ENCODE results near the gene TRIM54.
A peak's percentile ranks its signal among the peaks of the same experiment; 100 is the strongest.
"Not testable (repeated sequence)": the region's sequence is repeated elsewhere in the genome, so short reads cannot be mapped to it uniquely, and the experiment has no call there.

TRIM54 gene

GRCh38 chr2:27316655-27317412 is 34.6 kb downstream of the TRIM54 start:
- DNase-seq, result no peak

- DNase-seq, result not testable (repeated sequence)
Observed at GRCh38 chr2:27319839-27320238, 37.6 kb downstream of the TRIM54 start.

DNA sequence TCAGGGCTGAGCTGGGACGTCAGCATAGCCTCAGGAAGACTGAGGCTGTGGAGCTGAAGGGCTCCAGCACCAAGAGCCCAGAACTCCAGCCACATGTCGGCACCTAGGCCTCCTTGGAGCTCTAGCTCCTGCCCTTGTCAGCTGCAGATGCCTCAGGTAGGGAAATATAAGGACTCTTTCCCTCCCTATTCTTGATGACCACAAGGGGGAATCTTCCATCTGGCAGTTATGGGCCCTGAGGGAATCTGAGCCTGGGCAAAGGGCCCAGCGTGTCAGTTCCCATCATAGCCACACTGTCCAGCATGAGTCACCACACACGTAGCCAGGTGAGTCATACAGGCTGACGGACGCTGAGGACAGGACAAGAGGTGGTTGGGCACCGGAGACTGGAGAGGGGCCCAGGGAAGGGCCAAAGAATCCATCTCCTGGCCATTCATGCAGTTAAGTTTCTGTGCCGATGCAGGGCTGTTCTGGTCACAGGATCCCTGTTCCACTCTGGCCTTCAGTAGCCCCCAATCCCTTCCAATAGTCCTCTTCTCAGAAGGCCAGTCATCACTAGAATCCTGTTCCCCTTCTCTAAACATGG is 38.8 kb downstream of the TRIM54 start:
- DNase-seq, result no peak

GRCh38 chr2:27322301-27322765 is 40.1 kb downstream of the TRIM54 start:
- DNase-seq, result peak; percentile 63

DNA sequence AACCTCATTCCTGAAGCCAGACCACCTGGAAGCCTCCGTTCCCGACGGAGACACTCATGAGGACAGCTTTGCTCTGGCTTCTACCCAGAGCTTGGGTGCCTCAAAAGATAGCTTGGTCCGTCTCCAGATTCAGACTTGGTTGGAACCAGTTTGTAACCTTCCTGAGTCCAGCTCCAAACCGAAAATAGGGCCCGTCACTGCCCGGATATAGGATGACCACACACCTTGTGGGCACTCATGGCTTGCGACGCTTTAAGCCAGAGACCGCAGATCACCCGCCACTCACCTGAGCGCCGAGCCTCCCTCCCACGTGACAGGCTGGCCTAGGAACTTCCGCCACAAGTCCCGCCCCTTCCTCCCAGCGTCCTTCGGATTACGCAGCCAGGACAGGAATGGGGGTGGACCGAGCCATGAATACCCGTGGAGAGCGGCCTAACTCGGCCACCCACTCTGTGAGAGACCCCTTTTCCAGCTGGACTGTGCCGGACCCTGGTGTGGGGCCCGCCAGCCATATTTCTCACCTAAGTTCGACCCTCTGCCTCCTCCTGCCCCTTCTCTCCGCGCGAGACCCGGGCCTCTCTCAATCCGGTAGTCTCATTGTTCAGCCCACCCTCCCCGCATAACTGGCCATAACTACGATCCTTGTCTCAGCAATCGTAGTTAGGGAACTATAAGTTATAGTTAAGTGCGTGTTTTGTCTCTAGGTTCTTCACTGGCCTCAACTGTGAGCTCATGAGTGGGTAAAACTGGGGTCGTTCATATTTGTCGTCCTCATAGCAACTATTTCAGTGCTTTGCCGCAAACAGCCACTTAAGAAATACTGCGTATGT is 40.8 kb downstream of the TRIM54 start, which contains the start of gene MPV17:
MPV17 (minus strand) TSS at position 332 of the 830 bp plus-strand sequence. CDS start 580 bp downstream, outside the sequence.
- peak; percentile 91 for DNase-seq

- no peak for DNase-seq
Observed at GRCh38 chr2:27323596-27324285, 41.5 kb downstream of the TRIM54 start.

DNA sequence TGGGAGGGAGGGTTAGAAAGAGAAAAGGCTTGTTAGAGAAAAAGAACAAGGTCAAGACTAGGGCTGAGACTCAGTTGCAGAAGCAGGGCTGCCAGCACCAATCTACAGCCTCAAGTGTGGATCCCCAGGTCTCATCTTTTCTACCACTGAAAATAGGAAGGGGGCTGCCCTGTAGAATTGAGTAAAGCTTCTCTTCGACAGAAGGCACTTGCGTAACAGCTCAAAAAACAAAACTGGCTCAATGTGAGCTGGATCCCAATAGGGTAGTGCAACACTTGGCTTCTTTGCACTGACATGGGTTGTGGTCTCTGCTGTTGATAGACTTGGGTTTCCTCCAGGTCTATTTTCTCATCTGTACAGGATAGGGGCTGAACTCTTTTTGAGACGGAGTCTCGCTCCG is 42.5 kb downstream of the TRIM54 start:
- DNase-seq, result no peak

GRCh38 chr2:27335311-27335710 is 53.1 kb downstream of the TRIM54 start:
- DNase-seq, result no peak

DNA sequence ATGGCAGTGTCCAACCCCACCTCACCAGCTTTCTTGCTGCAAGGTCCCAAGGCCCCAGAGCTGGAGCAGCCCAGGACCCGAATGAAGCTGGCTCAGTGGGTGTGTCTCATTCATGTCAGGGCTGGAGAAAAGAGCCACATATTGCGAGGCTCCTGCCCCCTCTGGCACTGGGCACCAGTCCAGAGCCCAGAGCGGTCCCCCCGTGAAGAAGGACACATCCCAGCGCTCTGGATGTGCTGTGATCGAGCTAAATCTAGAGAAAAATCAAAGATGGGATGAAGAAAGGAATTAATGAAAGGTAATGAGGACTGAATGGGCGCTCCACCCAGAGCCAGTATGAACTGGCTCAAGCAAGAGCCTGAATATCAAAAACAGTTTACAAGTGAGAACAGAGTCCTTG is 53.9 kb downstream of the TRIM54 start:
- no peak for DNase-seq

DNA sequence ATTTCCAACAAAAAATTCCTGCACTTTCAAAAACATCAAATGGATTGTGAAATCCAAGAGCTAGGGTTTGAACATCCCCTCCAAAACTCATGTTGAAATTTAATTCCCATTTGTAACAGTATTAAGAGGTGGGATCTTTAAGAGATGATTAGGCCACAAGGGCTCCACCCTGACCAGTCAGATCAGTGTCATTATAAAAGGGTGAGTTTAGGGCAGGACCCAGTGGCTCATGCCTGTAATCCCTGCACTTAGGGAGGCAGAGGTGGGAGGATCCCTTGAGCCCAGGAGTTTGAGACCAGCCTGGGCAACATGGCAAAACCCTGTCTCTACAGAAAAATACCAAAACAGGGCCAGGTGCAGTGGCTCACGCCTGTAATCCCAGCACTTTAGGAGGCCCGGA is 65.4 kb downstream of the TRIM54 start:
- no peak for DNase-seq

GRCh38 chr2:27350106-27350693 is 68.0 kb downstream of the TRIM54 start:
- no peak for DNase-seq

- DNase-seq, result no peak
Observed at GRCh38 chr2:27351802-27352598, 69.8 kb downstream of the TRIM54 start.

DNA sequence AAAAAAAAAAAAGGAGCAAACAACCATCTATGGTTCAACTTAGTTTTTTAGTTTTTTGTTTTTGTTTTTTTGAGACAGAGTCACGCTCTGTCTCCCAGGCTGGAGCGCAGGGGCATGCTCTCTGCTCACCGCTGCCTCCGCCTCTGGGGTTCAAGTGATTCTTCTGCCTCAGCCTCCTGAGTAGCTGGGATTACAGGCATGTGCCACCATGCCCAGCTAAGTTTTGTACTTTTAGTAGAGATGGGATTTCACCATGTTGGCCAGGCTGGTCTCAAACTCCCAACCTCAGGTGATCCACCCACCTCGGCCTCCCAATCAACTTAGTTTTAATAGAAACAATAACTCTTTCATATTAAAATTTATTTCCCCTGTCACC is 71.1 kb downstream of the TRIM54 start:
- not testable (repeated sequence) for DNase-seq

DNA sequence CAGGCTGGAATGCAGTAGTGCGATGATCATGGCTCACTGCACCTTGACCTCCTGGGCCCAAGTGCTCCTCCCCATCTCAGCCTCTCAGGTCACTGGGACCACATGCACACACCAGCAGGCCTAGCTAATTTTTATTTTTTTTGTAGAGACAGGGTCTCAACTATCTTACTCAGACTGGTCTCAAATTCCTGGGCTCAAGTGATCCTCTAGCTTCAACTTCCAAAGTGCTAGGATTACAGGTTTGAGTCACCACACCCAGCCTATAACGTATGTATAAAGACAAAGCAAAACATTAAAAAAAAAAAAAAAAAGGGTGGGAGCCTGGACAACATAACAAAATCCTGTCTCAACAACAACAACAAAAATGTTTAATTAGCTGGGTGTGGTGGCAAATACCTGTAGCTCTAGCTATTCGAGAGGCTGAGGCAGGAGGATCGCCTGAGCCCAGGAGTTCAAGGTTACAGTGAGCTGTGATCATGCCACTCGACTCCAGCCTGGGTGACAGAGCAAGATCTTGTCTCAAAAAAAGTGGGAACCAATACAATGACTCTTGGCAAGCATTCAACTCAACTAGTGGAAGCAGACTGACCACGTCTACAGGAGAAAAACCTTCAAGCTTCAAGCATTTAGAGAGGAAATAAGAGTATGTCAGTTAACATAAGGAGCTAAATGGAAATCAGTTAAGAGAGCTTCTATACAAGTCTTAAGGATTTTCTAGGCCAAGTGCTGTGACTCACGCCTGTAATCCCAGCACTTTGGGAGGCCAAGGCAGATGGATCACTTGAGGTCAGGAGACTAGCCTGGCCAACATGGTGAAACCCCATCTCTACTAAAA is 71.8 kb downstream of the TRIM54 start:
- DNase-seq, result no peak

DNA sequence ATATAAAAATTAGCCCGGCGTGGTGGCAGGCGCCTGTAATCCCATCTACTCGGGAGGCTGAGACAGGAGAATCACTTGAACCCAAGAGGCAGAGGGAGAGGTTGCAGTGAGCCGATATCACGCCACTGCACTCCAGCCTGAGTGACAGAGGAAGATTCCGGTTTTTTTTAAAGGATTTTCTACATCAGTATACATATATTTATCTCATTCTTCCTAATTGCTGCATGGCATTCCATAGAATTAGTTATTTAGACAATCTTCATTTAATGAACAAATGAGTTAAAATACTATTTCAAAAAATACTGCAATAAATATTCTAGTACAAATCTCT is 72.3 kb downstream of the TRIM54 start:
- no peak for DNase-seq

DNA sequence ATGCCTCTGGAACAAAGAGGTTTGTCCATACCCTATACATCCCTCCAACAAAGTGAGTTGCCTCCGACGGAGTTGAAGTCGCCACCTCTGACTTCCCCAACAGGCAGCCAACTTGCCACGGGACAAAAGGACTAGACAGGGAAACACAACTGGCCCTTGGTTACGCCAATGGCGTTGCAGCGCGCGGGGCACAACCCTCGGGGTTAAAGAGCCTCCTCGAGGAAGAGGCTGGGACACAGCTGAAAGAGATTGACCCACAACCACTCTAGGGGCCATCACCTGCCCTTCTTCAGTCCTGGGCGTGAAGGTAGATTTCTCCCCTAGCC is 73.8 kb downstream of the TRIM54 start:
- no peak for DNase-seq

- DNase-seq, result peak; percentile 93
Observed at GRCh38 chr2:27356382-27357181, 74.4 kb downstream of the TRIM54 start, which contains the start of gene GTF3C2. GTF3C2 (minus strand) TSS chr2:27356764; CDS start chr2:27343554, 13,210 bp downstream.

Data from activated CD8-positive, alpha-beta memory T cell treated with anti-CD3 and anti-CD28 coated beads, Interleukin-2, amount 50 U/mL, for 48 hours (primary cell).